DND-41 (cell line): ENCODE results near the gene CFAP54.

Source experiments
- EZH2 ChIP-seq: IDR thresholded peaks from 3 replicates; pipeline ENCODE4 v1.6.1; 2012; ENCODE audit warnings: borderline replicate concordance, low read depth, mild to moderate bottlenecking, moderate library complexity, low read length, inconsistent platforms; ENCODE audit not compliant: severe bottlenecking
- TF ChIP-seq, protein P1 (sequence below): IDR thresholded peaks from 2 replicates; pipeline ENCODE4 v1.5.1; 2012; ENCODE audit warnings: borderline replicate concordance, low read length, moderate library complexity, mild to moderate bottlenecking; ENCODE audit not compliant: poor library complexity, severe bottlenecking; ENCODE audit errors: extremely low read depth

DNA sequence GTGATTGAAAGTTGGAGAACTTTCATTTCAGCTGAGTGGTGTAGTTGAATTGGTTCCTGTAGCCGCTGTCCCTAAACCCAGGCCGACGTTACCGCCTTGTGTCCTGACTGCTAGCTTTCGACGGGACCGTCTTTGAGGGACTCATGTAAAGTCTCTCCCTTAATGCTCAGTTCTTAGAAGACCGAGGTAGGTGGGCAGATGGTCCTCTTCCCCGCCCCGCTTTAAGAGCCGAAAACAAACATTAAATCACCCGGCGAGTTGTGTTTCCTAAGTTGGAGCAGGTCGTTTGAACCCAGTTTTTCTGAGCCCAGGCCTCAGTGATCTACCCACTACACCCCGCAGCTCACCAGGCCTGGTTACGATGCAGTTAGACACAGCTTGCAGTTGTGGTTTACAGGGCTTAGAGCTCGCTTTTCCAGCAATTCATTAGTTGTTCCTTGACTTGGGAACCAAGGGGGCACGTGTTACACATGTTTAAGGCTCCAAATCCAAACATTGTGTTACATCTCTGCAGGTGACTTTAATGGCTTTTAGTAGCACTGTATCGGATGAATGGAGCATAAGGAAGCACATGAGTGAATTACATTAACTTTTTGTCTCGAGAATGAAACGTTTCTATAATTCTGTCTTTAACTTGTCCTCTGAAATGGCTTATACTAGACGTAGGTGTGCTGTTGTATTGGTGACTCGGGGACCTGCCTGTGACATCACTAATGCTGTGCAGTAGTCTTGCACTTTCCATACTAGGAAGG lies 418.5 kb downstream of the CFAP54 start:
- TF ChIP-seq, protein P1, sequence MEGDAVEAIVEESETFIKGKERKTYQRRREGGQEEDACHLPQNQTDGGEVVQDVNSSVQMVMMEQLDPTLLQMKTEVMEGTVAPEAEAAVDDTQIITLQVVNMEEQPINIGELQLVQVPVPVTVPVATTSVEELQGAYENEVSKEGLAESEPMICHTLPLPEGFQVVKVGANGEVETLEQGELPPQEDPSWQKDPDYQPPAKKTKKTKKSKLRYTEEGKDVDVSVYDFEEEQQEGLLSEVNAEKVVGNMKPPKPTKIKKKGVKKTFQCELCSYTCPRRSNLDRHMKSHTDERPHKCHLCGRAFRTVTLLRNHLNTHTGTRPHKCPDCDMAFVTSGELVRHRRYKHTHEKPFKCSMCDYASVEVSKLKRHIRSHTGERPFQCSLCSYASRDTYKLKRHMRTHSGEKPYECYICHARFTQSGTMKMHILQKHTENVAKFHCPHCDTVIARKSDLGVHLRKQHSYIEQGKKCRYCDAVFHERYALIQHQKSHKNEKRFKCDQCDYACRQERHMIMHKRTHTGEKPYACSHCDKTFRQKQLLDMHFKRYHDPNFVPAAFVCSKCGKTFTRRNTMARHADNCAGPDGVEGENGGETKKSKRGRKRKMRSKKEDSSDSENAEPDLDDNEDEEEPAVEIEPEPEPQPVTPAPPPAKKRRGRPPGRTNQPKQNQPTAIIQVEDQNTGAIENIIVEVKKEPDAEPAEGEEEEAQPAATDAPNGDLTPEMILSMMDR = no peak
- TF ChIP-seq EZH2 = no peak
